ENCODE data around the gene CFAP91. TPM values are rescaled to one million over a fixed set of nuclear protein-coding genes. Genes with fewer than 3 reads are reported as not detected.
A peak's percentile ranks its signal among the peaks of the same experiment; 100 is the strongest.
"Not testable (repeated sequence)": the region's sequence is repeated elsewhere in the genome, so short reads cannot be mapped to it uniquely, and the experiment has no call there.

Gene CFAP91
- total and polyA plus RNA-seq, 9 of the 15 experiments (the other 6 are each of a cell fraction or from before 2014, with no cell fraction given) = not detected

GRCh38 chr3:119677641-119677934, 25.2 kb upstream of the CFAP91 start (continued):
- no peak for TF ChIP-seq HES1 (IDR thresholded peaks at IDR 0.05; ENCODE audit: low read depth)
- TF ChIP-seq ZEB2 (IDR thresholded peaks at IDR 0.05) = 0 out of 2 replicates have a peak, but pooled peaks have one; percentile 16
- 0 out of 2 replicates have a peak, but pooled peaks have one; percentile 50 for TF ChIP-seq BACH1 (tag; IDR thresholded peaks at IDR 0.05)
- no peak for TF ChIP-seq ZNF75A (CRISPR knock-in tag; IDR thresholded peaks at IDR 0.05)
- no peak for TF ChIP-seq ZBTB11 (CRISPR knock-in tag; IDR thresholded peaks at IDR 0.05)
- TF ChIP-seq MAFG (tag; conservative IDR thresholded peaks at IDR 0.05) = no peak

GRCh38 chr3:119678209-119678608, 24.6 kb upstream of the CFAP91 start:
- H3K27ac ChIP-seq (ENCODE audit: extremely low read depth, low read depth, low read length); H3K4me2 ChIP-seq (ENCODE audit: insufficient read depth, low read length); H3K9me3 ChIP-seq (replicated peaks; ENCODE audit: control insufficient read depth, insufficient read depth, low read depth, low read length); H3K9me1 ChIP-seq (ENCODE audit: control insufficient read depth, insufficient read depth, low read length); CTCF ChIA-PET (ENCODE audit: low intra/inter-chr PET ratio); H3K4me1 ChIP-seq (replicated peaks in 1 of 2; ENCODE audit: control insufficient read depth in 2 of 2, insufficient read depth in 2 of 2, low read length in 2 of 2); FAIRE-seq; H3K9ac ChIP-seq (ENCODE audit: insufficient read depth in 1 of 2, low read depth in 2 of 2, low read length in 2 of 2); H3K4me3 ChIP-seq; H4K20me1 ChIP-seq (replicated peaks; ENCODE audit: control insufficient read depth, insufficient read depth, low read length); DNase-seq (ENCODE audit: extremely low read depth in 1 of 4, low spot score in 3 of 4); BruUV-seq (replicated peaks); ATAC-seq; H3K27me3 ChIP-seq (ENCODE audit: control insufficient read depth in 2 of 2, insufficient read depth in 2 of 2, low read length in 2 of 2); H2AFZ ChIP-seq (ENCODE audit: low read depth, low read length): not testable (repeated sequence)
- POLR2A ChIA-PET = interaction anchor here (0.6 kb wide), 2 partner anchors 32 to 185 kb away, joined by 3 read pairs; no protein-coding TSS in a partner anchor
- Histone ChIP-seq H3K36me3 (ENCODE audit: control insufficient read depth, insufficient read depth, low read length) (peaks cover 17% of the 10 kb centered on the region; the same call in 2 of the 3 replicates), H3K79me2 (ENCODE audit: control insufficient read depth, insufficient read depth, low read length) (peaks cover 17% of the 10 kb centered on the region)
- in situ Hi-C loops (cut with MboI) = loop anchor here (25.0 kb wide), 2 partner anchors 541 to 791 kb away; partner anchors contain the start of gene TEX55
- 97% methylated on average over 6 of the region's 10 CpGs for WGBS (ENCODE audit: insufficient coverage, low coverage, missing lambda C conversion rate)
- intact Hi-C loops (cut with micrococcal nuclease) = loop anchor here (5.0 kb wide), 3 partner anchors 41 to 176 kb away; partner anchors contain the start of gene CD80
